Cardiac muscle cell (in vitro differentiated cells and primary cell): Measurements from ENCODE around the gene CBX2. TPM values are rescaled to one million over a fixed set of nuclear protein-coding genes. Genes with fewer than 3 reads are reported as not detected.
A peak's percentile ranks its signal among the peaks of the same experiment; 100 is the strongest.

Experiments
- DNase-seq, 2 donors: peaks; one replicate each; pipeline versions ENCODE4 v3.0.0 to v3.0.0-alpha.2; 2010 to 2017; ENCODE audit warnings: low read depth in 1 of 2, low spot score in 1 of 2
- H3K27ac ChIP-seq: fragments of 200-600 bp; sonication (generic); 2 replicates; pipeline ENCODE4 v1.5.1; 2016
- H3K27me3 ChIP-seq: fragments of 200-600 bp; sonication (generic); 2 replicates; pipeline ENCODE4 v1.6.0; 2016; ENCODE audit warnings: control low read depth
- H3K36me3 ChIP-seq: fragments of 200-600 bp; sonication (generic); 2 replicates; pipeline ENCODE4 v1.5.1; 2016; ENCODE audit warnings: control low read depth
- H3K4me1 ChIP-seq: fragments of 200-600 bp; sonication (generic); 2 replicates; pipeline ENCODE4 v1.8.1; 2017; ENCODE audit warnings: low read depth, mild to moderate bottlenecking, mixed run types
- H3K4me3 ChIP-seq: fragments of 200-600 bp; sonication (generic); 2 replicates; pipeline ENCODE4 v1.5.1; 2016; ENCODE audit warnings: mild to moderate bottlenecking
- H3K9me3 ChIP-seq: fragments of 200-600 bp; sonication (generic); 2 replicates; pipeline ENCODE4 v1.5.1; 2017; ENCODE audit warnings: low read depth, mild to moderate bottlenecking, control low read depth
- polyA plus RNA-seq: library from polyadenylated mRNA; unstranded; fragments of >200 nt; fragmentation: Nextera tagmentation; extraction: Ambion mirVana; gene quantifications from 2 replicates; pipeline ENCODE4 v1.2.1, GENCODE V29; 2016
- total RNA-seq: library from RNA; depleted of rRNA; stranded (reverse); fragments of >200 nt; gene quantifications from 2 replicates; pipeline ENCODE4 v1.2.3, GENCODE V29; 2016
- TF ChIP-seq, protein P1 (sequence below): IDR thresholded peaks from 2 replicates; pipeline ENCODE4 v1.5.1; 2012; ENCODE audit warnings: low read depth, mild to moderate bottlenecking, low read length

Gene CBX2
- total and polyA plus RNA-seq, 2 experiments from 2014 or later = 25.8 to 51.1 TPM

DNA sequence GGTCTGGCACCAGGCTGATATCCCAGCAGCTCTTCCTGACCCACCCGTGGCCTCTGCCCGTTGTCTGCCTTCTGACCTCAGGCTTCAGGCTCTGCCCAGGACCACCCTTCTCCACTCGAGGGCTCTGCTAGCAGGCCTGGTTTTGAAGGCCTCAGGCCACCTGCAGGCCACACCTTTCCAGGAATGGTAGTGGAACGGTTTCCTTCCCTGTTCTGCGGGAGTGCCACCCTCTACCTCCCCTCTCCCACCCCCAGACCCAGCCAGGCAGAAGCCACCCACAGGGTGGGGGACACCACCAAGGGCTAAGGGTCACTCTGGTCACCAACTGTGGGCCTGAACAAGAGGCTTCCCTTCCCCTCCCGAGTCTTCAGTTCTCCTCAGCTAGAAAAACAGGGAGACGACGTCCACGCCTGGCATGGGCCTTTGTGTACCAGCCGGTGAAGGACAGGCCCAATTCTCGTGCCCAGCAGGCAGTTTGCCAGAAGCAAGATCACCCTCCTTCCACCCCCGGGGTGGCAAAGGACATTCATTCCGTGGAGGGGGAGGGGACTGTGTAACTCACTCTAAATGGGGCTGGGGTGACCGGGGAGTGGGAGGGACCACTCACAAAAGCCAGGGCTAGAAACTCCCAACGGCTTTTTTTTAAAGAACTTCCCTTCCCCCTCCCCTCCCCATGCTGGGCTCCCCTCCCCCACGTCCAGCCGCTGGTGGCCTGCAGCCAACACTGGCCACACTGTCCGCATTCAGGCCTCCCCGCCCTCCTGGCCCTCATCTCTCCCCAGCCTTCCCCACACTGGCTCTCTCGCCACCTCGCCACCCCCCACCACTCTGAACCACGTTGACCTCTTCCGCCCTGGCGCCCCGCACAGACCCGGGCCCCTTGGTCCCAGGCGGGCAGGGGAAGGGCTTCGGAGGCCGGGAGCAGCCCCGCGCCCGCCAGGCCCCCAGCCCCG lies 53.6 kb downstream of the CBX2 start:
- Histone ChIP-seq H3K9me3 (no peaks in the 10 kb centered on the region), H3K4me3 (peak overlapping the region; percentile 17), H3K27ac (peak overlapping the region; percentile 89), H3K4me1 (peaks cover 77% of the 10 kb centered on the region), H3K36me3 (no peaks in the 10 kb centered on the region), H3K27me3 (peaks cover 30% of the 10 kb centered on the region)
- peak; percentile 74 to 76 for DNase-seq
- TF ChIP-seq, protein P1, sequence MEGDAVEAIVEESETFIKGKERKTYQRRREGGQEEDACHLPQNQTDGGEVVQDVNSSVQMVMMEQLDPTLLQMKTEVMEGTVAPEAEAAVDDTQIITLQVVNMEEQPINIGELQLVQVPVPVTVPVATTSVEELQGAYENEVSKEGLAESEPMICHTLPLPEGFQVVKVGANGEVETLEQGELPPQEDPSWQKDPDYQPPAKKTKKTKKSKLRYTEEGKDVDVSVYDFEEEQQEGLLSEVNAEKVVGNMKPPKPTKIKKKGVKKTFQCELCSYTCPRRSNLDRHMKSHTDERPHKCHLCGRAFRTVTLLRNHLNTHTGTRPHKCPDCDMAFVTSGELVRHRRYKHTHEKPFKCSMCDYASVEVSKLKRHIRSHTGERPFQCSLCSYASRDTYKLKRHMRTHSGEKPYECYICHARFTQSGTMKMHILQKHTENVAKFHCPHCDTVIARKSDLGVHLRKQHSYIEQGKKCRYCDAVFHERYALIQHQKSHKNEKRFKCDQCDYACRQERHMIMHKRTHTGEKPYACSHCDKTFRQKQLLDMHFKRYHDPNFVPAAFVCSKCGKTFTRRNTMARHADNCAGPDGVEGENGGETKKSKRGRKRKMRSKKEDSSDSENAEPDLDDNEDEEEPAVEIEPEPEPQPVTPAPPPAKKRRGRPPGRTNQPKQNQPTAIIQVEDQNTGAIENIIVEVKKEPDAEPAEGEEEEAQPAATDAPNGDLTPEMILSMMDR = no peak

DNA sequence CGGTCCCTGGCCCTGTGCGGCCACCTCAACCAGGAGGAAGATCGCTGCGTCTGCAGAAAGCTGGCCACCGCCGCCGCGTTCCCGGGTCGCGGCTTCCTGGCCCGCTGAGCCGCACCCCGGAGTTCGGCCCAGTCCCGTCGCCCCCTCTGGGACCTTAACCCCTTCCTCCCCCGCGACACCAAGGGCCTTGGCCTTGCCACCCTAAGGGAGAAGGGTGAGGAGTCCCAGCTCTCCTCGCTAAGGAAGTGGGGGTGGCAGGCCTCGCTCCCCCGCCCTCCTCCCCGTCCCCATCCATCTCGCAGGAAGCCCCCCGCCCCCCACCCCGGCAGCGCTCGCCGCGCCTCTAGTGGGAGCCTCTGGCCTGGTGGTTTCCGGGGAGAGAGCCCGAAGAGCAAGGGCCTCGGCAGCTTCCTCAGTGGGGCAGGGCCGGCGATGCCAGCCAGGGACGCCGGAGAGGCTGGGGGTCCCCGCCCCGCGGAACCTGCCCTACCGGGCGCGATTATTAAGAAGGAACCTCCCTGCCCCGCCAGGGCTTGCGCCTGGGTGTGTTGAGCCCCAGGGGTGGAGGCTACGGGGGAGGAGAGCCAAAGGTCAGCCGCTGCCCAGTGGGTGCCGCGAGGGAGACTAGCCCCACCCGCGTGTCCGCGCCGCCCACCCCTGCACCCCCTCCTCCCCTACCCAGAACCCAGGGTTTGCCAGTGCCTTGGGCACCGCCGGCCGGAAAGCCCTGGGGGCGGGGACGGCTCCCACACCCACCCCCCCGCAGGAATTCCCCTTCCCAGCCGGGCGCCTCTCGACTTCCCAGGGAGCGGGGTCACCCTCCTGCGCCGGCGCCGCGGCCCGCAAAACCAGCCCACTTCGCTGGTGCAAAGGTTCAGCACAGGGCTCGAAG lies 54.5 kb downstream of the CBX2 start:
- Histone ChIP-seq H3K27me3 (peaks cover 33% of the 10 kb centered on the region), H3K4me1 (peaks cover 87% of the 10 kb centered on the region), H3K9me3 (no peaks in the 10 kb centered on the region), H3K4me3 (peak overlapping the region; percentile 17), H3K27ac (peak overlapping the region; percentile 89), H3K36me3 (no peaks in the 10 kb centered on the region)
- DNase-seq = peak; percentile 39 to 85
- TF ChIP-seq, protein P1 = no peak

DNA sequence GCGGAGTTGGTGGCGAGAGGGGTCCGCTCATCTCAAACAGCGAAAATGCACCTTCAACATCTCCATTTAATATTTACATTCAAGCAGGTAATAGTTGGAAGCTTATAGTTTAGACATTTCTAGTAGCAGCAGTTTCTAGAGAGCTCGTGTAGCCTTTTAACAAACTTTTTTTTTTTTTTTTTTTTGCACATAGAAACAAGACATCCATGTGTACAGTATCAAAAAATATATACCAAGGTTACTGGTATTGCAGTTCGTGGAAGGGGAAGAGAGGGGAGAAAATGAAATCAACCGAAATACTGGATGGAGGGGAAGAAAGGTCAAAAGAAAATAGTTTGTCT lies 55.1 kb downstream of the CBX2 start:
- Histone ChIP-seq H3K36me3 (no peaks in the 10 kb centered on the region), H3K27ac (peak overlapping the region; percentile 89), H3K4me1 (peaks cover 86% of the 10 kb centered on the region), H3K9me3 (no peaks in the 10 kb centered on the region), H3K4me3 (no peak overlapping the region), H3K27me3 (peaks cover 33% of the 10 kb centered on the region)
- no peak for DNase-seq
- TF ChIP-seq, protein P1 = no peak

DNA sequence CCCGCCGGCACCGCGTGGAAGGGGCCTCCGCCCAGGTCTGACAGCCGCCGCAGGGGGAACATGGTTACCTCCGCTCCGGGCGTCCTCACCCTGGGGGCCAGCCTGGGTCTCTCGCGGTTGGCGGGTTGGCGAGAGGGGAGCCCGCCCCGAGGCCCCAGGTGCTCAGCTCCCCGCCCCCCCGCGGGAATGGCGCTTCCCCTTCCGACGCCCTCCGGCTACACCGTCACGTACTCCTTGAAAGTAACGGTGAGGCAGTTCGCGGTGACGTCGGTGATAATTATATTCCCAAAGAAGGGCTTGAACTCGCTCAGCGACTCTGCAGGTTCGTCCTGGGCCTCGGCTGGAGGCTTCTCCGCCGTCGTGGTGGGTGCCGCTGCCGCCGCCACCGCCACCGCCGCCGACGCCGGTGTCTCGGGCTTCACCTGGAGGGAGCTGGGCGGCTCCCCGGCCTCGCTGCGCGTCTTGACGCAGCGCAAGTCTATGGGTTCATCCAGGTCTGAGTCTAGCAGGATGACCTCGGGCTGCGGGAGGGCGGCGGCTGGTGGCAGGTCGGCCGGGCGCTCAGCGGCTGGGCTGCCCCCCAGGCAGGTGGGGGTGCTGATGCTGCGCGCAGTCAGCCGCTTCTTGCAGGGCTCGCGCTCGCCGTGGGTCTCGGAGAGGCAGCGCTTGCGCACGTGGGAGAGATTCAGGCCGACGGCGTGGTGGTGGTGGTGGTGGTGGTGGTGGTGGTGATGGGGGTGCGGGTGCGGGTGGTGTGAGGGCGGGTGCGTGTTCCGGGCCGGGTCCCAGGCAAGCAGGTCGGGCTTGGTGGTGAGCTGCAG lies 56.0 kb downstream of the CBX2 start:
- DNase-seq = peak in 1 of 2 donors; percentile 15
- Histone ChIP-seq H3K27ac (no peak overlapping the region), H3K36me3 (no peaks in the 10 kb centered on the region), H3K9me3 (no peaks in the 10 kb centered on the region), H3K4me1 (peaks cover 78% of the 10 kb centered on the region), H3K27me3 (peaks cover 33% of the 10 kb centered on the region), H3K4me3 (no peak overlapping the region)
- TF ChIP-seq, protein P1 = no peak
